GM12891 (cell line): ENCODE measurements around the gene ITGBL1.

Experiments
- DNase-seq: peaks from one replicate; pipeline ENCODE4 v3.0.0; 2011; ENCODE audit warnings: low spot score; ENCODE audit not compliant: insufficient read length
- FAIRE-seq: peaks from 2 replicates; lab custom pipeline; 2011; peaks lifted over from hg19 to GRCh38; lab: Jason Lieb, UNC
- PAX5 ChIP-seq: IDR thresholded peaks from 2 replicates; pipeline ENCODE4 v1.6.1; 2011; ENCODE audit warnings: low read length, moderate library complexity, mild to moderate bottlenecking; ENCODE audit not compliant: insufficient read depth, severe bottlenecking
- POLR2A ChIP-seq: IDR thresholded peaks from 2 replicates; pipeline ENCODE4 v1.6.1; 2011; ENCODE audit warnings: low read depth, low read length, control low read depth
- POLR2AphosphoS5 ChIP-seq: IDR thresholded peaks from 2 replicates; pipeline ENCODE4 v1.6.1; 2011; ENCODE audit warnings: low read depth, low read length, control low read depth
- POU2F2 ChIP-seq: IDR thresholded peaks from 2 replicates; pipeline ENCODE4 v1.6.1; 2011; ENCODE audit warnings: low read depth, mild to moderate bottlenecking, control low read depth, low read length, moderate library complexity
- SPI1 ChIP-seq: IDR thresholded peaks from 2 replicates; pipeline ENCODE4 v1.6.1; 2011; ENCODE audit warnings: low read depth, low read length, control low read depth
- TAF1 ChIP-seq: IDR thresholded peaks from 2 replicates; pipeline ENCODE4 v1.6.1; 2011; ENCODE audit warnings: low read depth, low read length, control low read depth

Gene ITGBL1

DNA sequence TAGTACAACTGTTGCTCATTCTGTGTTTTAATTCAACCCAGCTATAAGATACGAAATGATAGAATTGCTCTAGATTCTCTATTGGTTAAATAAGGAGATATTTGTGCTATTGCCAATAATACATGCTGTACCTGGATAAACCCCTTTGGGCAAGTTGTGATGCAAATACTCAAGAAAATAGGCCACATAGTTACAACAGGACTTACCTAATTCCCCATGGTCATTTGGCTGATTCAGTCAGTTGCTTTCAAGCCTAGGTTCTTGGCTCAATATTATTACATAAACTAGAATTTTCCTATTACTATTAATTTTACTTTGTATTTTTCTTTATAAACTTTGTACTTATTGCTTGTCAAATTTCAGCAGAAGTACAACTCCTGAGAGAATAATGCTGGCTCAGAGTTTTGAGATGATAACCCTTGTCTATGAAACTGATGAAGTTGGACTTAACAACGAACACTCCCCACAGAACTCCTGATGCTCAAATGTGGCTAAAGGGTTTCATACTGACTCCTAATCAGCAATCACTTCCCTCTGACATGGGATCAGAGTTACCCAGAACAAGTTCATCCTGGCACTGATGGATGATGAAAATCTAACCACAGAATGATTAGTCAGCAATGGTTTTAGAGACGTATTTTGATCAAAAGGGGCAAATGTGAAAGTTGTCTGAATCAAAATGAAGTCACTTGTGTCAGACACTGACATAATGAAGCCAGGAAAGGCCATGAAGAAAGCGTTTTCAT lies 221.1 kb downstream of the ITGBL1 start:
- no peak for FAIRE-seq
- no peak for DNase-seq
- TF ChIP-seq POLR2A (no peak), PAX5 (no peak), POLR2AphosphoS5 (no peak), TAF1 (no peak), POU2F2 (no peak), SPI1 (no peak)

DNA sequence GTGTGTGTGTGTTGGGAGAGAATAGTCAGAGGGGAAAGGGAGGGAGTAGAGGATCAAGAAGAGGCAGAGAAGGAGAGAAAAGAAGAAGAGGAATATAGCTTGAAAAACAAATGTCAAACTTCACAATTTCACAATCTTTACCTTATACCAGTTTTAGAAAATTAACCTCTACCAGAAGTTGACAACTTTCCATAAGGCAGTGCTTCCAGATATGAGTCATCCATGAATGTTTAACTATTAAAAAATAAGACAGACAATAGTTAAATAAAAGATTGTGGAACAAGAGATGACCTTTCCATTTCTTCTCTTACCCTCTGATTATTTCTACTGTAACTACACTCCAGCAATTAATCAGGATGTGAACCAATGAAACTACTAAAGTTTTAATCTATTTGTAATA lies 229.4 kb downstream of the ITGBL1 start:
- no peak for FAIRE-seq
- TF ChIP-seq POU2F2 (no peak), SPI1 (no peak), PAX5 (no peak), POLR2AphosphoS5 (no peak), POLR2A (no peak), TAF1 (no peak)
- DNase-seq, result no peak

DNA sequence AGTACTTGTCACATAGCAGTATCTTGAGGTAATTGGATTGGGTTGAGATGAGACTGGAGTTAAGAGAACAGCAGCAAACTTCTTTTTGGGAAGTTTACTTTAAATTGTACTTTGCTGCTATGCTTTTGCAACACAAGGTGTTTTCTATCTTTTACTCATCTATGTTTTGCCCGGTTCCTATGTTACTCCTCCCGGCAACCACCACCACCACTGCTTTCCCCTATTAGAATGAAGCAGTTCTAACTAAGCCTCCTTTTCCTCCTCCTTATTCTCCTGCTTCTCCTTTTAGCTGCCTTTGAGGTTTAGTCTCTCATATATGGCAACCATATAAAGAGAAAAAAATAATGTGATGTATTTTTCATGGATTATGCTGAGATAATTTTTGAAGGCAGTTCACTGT lies 233.5 kb downstream of the ITGBL1 start:
- FAIRE-seq, result no peak
- no peak for TF ChIP-seq PAX5
- TF ChIP-seq TAF1, result no peak
- TF ChIP-seq SPI1, result no peak
- no peak for TF ChIP-seq POLR2A
- TF ChIP-seq POLR2AphosphoS5, result no peak
- TF ChIP-seq POU2F2, result no peak

DNA sequence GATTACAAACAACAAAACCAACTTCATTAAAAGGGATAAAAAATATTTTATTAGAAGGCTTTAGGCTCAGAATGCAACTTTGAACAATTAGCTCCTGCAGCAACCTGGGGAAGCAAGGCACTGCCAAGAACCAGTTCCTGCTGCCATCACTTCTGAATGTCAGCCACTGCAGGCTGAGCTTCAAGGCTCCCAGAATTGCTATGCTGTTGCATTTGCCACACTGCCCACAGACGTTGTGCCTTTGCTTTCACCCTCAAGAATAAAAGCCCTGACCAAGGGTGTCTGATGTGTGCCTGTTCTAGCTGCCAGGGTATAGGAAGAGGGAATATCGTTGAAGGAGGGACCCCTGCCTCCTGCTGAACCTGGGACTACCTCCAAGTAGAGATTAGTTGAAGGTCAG lies 238.4 kb downstream of the ITGBL1 start:
- TF ChIP-seq TAF1 (no peak), POLR2AphosphoS5 (no peak), PAX5 (no peak), POLR2A (no peak), SPI1 (no peak), POU2F2 (no peak)
- FAIRE-seq (no peak), DNase-seq (no peak)

More for the DNA sequence above, 233.5 kb downstream of the ITGBL1 start:
- no peak for DNase-seq

DNA sequence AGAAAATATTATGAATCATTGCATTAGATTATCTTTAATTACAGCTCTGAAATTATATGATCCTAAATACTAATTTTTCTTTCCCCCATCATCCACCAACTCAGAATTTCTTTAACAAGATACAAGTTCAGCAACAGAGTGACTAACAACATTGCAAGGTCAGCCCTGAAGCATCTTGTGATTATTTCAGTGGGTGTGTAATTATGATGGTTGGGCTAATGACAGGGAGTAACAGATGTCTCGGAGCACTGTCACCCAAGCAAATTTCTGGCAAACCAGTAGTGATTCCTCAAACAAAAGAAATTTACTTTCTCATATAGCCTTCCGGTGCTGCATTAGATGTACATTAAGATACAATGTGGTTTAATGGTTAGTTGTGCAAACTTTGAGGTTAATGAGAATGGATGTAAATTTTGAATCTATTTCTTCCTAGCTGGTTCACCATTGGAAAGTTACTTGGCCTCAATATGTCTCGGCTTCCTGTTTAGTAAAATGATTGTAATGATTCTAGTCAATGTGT lies 238.9 kb downstream of the ITGBL1 start:
- TF ChIP-seq POLR2AphosphoS5, result no peak
- TF ChIP-seq SPI1, result no peak
- DNase-seq, result no peak
- no peak for FAIRE-seq

DNA sequence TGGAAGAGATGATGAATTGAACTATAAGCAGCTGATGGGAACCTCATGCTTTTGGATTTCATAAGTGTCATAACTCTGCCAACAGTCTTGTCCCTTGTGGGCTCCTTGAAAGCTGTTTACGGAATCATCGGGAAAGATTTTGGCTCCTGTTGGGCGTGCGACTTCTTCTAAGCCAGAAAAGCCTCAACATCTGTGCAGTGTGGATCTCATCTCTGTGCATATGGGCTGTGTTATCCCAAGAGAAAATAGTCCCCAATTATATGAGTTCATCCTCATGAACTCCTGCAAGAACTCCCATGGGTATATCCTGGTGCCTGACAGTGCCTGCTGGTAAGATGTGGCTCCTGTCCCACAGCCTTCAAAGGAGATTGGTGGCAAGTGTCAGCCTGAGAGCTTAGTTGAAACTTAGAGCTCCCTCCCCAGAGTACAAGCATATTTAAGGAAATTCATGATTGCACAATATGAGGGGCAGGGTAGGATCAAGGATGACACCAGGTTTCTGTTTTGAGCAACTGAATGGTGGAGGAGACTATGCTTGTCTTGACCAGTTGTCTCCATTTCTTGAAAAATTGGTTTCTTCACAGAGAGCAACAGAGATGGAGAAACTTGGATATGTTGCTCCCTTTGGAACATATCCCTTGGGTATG lies 243.5 kb downstream of the ITGBL1 start:
- TF ChIP-seq POLR2A (no peak), TAF1 (no peak), PAX5 (no peak), SPI1 (no peak), POLR2AphosphoS5 (no peak), POU2F2 (no peak)
- FAIRE-seq, result no peak
- no peak for DNase-seq

DNA sequence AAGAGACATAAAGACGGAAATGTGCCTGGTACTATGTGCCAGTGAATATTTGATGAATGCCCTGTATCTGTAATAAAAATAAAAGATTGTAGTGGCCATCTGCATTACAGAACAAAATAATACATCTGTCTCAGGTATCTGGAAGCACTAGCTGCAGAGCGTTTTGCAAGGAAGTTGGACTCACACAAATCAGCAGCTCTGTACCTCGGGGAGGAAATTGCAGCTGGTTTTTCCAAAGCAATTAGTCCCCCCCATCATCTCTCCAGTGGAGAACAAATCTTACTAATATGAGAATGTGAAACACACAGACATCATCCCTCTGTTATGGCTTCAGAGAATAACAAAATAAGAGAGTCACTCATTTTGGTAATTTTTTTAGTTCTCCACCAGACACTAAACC lies 245.3 kb downstream of the ITGBL1 start:
- TF ChIP-seq POLR2AphosphoS5, result no peak
- TF ChIP-seq PAX5, result no peak
- no peak for TF ChIP-seq TAF1
- TF ChIP-seq SPI1, result no peak
- TF ChIP-seq POLR2A, result no peak
- TF ChIP-seq POU2F2, result no peak
- FAIRE-seq (no peak), DNase-seq (no peak)

DNA sequence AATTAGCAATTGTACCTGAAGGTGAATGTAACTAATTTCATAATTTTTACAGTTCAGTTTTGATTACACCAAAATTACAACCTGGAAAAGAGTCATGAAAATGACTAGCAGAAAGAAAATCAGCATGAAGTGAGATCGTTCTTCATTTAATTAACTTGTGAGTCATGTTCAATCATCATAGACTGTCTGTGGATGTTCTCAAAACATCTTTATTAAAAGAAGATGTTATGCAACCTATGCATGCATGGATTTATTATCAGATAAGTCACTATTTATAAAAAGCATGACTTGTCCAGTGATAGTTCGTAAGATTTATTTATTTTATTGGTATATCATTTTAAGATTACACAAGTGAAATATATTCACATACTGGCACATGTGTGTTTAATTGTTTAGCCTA lies 245.9 kb downstream of the ITGBL1 start:
- TF ChIP-seq POLR2AphosphoS5 (no peak), POLR2A (no peak), SPI1 (no peak), PAX5 (no peak), POU2F2 (no peak)
- DNase-seq (no peak), FAIRE-seq (no peak)

DNA sequence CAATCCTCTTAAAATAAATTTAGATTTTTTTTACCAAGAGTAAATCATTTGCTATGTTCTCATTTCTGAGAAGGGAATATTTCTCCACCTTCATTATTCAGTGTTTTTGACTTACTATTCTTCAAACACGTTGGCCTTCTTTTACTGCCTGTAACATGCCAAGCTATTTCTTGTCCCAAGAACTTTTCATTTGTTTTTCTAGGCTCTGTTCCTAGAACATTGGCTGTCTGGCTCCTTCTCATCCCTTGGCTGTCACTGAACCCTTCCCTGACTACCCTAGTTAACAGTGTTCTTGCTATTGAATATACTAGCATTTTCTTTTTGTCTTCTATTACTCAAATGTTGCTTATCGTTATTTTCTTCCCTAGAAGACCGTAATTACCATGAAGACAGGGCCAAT lies 248.1 kb downstream of the ITGBL1 start:
- FAIRE-seq (no peak), DNase-seq (no peak)
- TF ChIP-seq TAF1, result no peak
- no peak for TF ChIP-seq POU2F2
- TF ChIP-seq PAX5, result no peak
- TF ChIP-seq POLR2AphosphoS5, result no peak
- no peak for TF ChIP-seq POLR2A
- TF ChIP-seq SPI1, result no peak

DNA sequence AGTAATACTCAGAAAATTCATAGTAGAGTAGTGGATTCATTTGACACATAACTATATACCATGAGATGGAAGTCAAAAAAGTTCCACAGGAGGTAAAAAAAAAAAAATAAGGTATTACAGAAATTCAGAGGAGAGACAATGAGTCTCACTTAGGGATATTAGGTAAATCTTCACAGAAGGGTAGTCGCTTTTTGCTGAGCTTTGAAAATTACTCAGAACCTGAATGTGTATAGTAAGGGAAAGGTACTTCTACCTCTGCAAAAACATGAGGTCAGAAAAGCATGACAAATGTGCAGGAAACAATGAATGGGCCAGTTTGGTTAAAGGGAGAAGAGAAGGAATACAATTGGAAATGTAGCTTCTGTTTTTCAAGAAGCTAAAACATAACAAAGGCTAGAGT lies 250.6 kb downstream of the ITGBL1 start:
- no peak for DNase-seq
- FAIRE-seq, result no peak
- TF ChIP-seq TAF1 (no peak), POU2F2 (no peak), POLR2AphosphoS5 (no peak), POLR2A (no peak), PAX5 (no peak), SPI1 (no peak)

DNA sequence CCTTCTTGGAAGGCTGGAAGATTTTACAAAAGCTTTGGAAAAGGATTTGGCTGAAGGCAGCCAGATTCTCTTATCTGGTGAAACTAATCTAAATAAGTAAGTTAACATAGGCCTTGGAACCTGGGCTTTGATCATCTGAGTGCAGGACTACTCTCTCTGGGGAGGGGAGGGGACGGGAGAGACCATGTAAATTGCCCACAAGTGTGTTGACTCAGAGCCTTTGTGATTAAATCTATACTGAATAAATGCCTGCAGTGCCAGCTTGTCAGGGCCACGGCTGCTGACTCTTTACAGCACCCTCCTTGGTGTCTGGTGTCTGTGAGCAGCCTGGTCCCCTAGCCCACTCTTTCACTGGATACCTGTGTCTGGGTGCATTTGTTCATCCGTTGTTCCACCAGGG lies 251.4 kb downstream of the ITGBL1 start:
- TF ChIP-seq TAF1, result no peak
- TF ChIP-seq POU2F2, result no peak
- no peak for FAIRE-seq
- no peak for DNase-seq
